ENCODE data around the gene LHFPL2.

DNA sequence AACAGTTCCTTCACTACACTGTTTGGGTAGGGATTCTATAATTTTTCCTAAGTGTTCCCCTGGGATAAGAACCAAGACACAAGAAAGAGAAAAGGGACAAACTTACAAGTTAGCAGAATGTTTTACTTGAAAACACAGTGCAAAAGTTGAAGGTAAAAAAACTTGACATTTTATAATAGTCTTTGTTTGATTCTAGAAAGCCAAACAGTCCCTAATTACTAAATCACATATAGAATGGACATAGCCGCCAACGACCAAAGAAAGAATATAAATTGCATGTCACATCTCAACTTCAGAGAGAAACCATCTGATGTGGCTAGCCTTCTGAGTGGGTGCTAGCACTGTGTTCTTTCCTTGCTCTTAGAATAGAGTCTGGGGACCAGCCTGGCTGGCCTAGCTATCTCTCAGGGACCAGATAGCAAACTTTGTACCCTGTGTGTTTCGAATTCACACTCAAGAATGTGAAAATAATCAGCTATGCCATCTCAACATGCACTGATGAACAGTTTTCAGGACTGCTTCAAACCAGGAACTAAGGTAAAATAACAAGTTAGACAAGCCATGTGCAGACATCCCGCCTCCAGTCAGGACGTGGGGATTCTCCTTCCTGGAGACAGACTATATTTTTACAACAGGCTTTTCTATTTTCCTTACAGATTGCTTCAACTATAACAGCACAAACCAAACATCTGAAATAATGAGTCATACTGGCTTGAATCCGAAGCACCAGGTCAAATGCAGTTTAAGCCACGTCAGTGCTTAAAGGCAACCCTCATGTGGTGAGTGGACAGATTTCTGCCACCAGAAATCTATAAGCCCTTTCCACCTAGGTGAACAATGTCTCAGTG lies 53.7 kb downstream of the LHFPL2 start:
- TF ChIP-seq POLR2A (IDR thresholded peaks at IDR 0.05): no peak
- TF ChIP-seq, protein P1, sequence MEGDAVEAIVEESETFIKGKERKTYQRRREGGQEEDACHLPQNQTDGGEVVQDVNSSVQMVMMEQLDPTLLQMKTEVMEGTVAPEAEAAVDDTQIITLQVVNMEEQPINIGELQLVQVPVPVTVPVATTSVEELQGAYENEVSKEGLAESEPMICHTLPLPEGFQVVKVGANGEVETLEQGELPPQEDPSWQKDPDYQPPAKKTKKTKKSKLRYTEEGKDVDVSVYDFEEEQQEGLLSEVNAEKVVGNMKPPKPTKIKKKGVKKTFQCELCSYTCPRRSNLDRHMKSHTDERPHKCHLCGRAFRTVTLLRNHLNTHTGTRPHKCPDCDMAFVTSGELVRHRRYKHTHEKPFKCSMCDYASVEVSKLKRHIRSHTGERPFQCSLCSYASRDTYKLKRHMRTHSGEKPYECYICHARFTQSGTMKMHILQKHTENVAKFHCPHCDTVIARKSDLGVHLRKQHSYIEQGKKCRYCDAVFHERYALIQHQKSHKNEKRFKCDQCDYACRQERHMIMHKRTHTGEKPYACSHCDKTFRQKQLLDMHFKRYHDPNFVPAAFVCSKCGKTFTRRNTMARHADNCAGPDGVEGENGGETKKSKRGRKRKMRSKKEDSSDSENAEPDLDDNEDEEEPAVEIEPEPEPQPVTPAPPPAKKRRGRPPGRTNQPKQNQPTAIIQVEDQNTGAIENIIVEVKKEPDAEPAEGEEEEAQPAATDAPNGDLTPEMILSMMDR (IDR thresholded peaks at IDR 0.05): no peak

All from testis (tissue), 2 donors.